IPS-18c (cell line): ENCODE results near the gene PRDM11.
"Not testable (repeated sequence)": the region's sequence is repeated elsewhere in the genome, so short reads cannot be mapped to it uniquely, and the experiment has no call there.

Experiments
- H3K4me3 ChIP-seq: 2 replicates; pipeline ENCODE4 v1.7.0; 2013; ENCODE audit warnings: low read depth, mild to moderate bottlenecking, low read length, moderate library complexity; ENCODE audit not compliant: insufficient read depth
- H3K9me3 ChIP-seq: one replicate; pipeline ENCODE4 v1.6.1; 2013; ENCODE audit warnings: mild to moderate bottlenecking, low read length, moderate library complexity; ENCODE audit not compliant: control insufficient read depth, insufficient read depth

Gene PRDM11

GRCh38 chr11:45113807-45114206 lies 32.6 kb upstream of the PRDM11 start:
- Histone ChIP-seq H3K9me3 (no peaks in the 10 kb centered on the region), H3K4me3 (no peak overlapping the region)

- H3K4me3 ChIP-seq, H3K9me3 ChIP-seq: not testable (repeated sequence)
These were observed 18.6 kb upstream of the PRDM11 start for GRCh38 chr11:45127836-45128235.

- Histone ChIP-seq H3K4me3 (no peak overlapping the region), H3K9me3 (no peaks in the 10 kb centered on the region)
These were observed 12.6 kb upstream of the PRDM11 start for GRCh38 chr11:45133878-45134277.

- peaks cover 2% of the 10 kb centered on the region for H3K9me3 ChIP-seq
- no peak overlapping the region for H3K4me3 ChIP-seq
These were observed 5.3 kb upstream of the PRDM11 start for GRCh38 chr11:45141171-45141570.

- Histone ChIP-seq H3K9me3 (peaks cover 2% of the 10 kb centered on the region), H3K4me3 (no peak overlapping the region)
These were observed 4.8 kb upstream of the PRDM11 start for GRCh38 chr11:45141631-45142030.

- Histone ChIP-seq H3K9me3 (peaks cover 2% of the 10 kb centered on the region), H3K4me3 (no peak overlapping the region)
These were observed 4.0 kb upstream of the PRDM11 start for GRCh38 chr11:45142241-45143055.

GRCh38 chr11:45143494-45143893 lies 2.9 kb upstream of the PRDM11 start:
- Histone ChIP-seq H3K4me3 (no peak overlapping the region), H3K9me3 (peaks cover 2% of the 10 kb centered on the region)

- Histone ChIP-seq H3K9me3 (peaks cover 2% of the 10 kb centered on the region), H3K4me3 (no peak overlapping the region)
These were observed 2.0 kb upstream of the PRDM11 start for GRCh38 chr11:45144126-45145082.

- H3K4me3 ChIP-seq = peak overlapping the region; percentile 60; the same call in 1 of the 2 replicates
- peaks cover 2% of the 10 kb centered on the region for H3K9me3 ChIP-seq
These were observed 1.4 kb upstream of the PRDM11 start for GRCh38 chr11:45145083-45145378.

- H3K4me3 ChIP-seq = peak overlapping the region; percentile 60; the same call in 1 of the 2 replicates
- peaks cover 2% of the 10 kb centered on the region for H3K9me3 ChIP-seq
These were observed 914 bp upstream of the PRDM11 start for GRCh38 chr11:45145379-45146071.

- Histone ChIP-seq H3K4me3 (peak overlapping the region; percentile 82), H3K9me3 (peaks cover 2% of the 10 kb centered on the region)
These were observed 734 bp downstream of the PRDM11 start for GRCh38 chr11:45147017-45147728.

GRCh38 chr11:45147891-45148675 lies 1.6 kb downstream of the PRDM11 start:
- Histone ChIP-seq H3K9me3 (peaks cover 2% of the 10 kb centered on the region), H3K4me3 (peak overlapping the region; percentile 82)

GRCh38 chr11:45149483-45150056 lies 3.1 kb downstream of the PRDM11 start:
- Histone ChIP-seq H3K4me3 (no peak overlapping the region), H3K9me3 (no peaks in the 10 kb centered on the region)

GRCh38 chr11:45150301-45150700 lies 3.9 kb downstream of the PRDM11 start:
- H3K9me3 ChIP-seq = no peaks in the 10 kb centered on the region
- H3K4me3 ChIP-seq = no peak overlapping the region

GRCh38 chr11:45150943-45151342 lies 4.5 kb downstream of the PRDM11 start:
- no peak overlapping the region for H3K4me3 ChIP-seq
- H3K9me3 ChIP-seq = no peaks in the 10 kb centered on the region

- Histone ChIP-seq H3K9me3 (no peaks in the 10 kb centered on the region), H3K4me3 (no peak overlapping the region)
These were observed 5.0 kb downstream of the PRDM11 start for GRCh38 chr11:45151362-45151982.
